UCSD-AML1 (cell line): ENCODE results near the gene TMTC2.

ENCODE experiments used
- DNase-seq: peaks from one replicate; lab custom pipeline; 2025; ENCODE audit not compliant: unreplicated experiment; lab: John Stamatoyannopoulos, UW

The TMTC2 gene

GRCh38 chr12:82682326-82682725 lies 4.4 kb upstream of the TMTC2 start:
- DNase-seq = no peak

DNA sequence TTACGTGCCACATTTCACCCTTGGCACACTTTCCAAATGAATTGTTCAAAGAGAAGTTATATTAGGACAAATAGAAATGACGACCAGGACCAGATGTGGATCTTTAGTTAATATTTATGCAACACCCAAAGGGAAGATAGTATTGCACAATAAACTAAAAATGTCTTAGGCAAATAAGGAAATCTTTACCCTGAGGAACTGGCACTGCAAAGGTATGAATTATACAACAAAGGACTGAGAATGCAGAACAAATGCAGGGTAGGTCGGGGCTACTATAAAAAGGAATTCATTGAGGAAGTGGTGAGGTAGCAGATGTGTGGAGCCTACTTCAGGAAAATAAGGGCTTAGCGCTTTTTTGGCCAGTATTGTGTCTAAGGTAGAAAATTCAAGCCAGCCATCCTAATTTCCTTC lies 3.9 kb upstream of the TMTC2 start:
- no peak for DNase-seq

GRCh38 chr12:82685790-82686167 lies 927 bp upstream of the TMTC2 start:
- DNase-seq = peak; percentile 90

- DNase-seq = peak; percentile 40
Observed at GRCh38 chr12:82687021-82688011, 610 bp downstream of the TMTC2 start.

DNA sequence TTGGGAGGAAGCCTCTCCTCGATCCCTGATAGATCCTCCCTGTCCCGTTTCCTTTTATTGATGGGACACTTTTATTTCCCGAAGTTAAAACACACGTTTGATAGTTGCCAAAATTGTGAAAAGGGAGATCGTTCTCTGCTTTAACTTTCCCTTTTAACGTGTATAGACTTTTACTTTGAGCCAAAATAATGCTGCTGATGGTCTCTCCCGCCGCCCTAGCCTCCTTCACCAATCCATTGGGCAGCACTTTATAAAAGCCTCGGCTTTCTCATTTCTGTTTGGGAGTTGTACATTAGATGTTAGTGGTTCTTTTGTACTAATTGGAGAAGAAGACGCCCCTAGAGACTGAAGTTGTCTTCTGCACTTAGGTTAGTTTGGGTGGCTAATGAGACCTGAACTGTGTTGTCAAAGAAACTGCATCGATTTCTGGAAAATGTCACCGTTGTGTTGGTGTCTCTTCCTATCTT lies 1.4 kb downstream of the TMTC2 start:
- peak; percentile 2 for DNase-seq

DNA sequence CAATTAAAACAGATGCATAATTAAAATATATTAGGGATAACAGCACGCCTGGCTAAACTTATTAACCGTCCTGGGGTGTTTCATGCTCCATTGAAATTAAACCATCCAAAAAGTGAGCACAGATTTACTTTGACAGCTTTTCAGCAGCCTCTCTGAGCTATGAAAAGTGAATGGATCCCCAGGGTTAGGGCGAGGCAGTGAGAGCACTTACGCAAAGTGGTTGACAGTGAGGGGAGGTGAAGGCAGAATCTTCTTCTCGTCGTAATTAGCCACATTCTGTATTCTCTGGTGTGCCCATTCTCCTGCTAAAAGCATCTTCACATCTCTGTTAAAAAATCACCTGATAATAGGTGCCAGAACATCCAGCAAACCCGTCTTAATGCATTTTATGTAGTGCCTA lies 1.9 kb downstream of the TMTC2 start:
- no peak for DNase-seq

DNA sequence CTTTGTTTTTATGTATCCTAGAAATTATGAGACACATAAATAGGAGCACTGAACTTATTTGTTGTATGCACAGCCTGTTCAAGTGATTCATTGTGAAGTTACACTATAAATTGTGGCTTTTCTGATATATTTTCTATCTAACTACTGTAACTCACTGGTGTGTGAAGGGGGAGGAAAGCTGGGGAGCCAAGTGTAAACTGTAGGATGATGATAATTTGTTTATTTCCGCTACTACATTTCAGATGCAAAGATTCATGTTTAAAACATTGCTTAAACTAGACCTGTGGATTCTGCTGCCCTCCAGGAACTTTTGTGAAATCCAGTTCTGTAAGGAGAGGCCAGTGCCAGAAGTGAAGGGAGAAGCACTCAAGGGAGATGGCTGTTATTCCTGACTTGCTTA lies 3.3 kb downstream of the TMTC2 start:
- no peak for DNase-seq

DNA sequence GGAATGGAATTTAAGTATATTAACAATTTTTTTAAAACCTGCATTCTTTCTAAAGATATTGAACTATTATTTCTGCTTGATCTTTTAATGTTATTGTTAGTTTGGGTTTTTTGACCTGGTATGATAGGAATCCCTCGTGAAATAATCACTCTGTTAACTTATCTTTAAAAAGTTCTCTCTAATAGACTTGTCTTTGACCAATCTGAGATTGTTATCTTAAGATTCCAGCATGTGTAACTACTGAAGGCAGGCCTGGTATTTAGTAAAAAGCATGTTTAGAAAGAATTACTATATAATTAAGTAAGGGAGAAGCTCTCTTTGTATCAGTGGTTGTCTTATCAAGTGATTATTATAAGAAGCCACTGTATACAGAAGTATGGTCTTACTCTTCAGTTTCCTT lies 4.8 kb downstream of the TMTC2 start:
- DNase-seq = no peak

- no peak for DNase-seq
Observed at GRCh38 chr12:82694276-82694675, 7.6 kb downstream of the TMTC2 start.

DNA sequence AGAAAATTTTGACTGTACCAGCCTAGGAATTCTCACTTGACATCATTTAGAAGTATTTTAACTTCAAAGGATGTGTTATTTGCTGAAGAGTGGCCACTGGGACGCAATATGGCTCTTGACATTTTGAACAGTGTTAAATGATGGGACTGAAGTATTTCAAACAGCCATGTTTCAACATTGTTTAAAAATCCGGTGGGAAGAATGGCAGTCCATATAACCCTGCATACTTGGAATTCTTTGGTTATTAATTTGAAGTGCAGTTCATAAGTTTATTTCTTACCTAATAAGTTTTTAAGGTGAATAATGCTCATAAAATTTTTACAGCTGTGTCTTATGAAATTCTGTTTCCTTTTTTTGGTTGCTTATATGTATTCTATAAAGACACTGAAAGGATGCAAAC lies 8.3 kb downstream of the TMTC2 start:
- DNase-seq = no peak

- peak; percentile 2 for DNase-seq
Observed at GRCh38 chr12:82695531-82695930, 8.8 kb downstream of the TMTC2 start.

GRCh38 chr12:82696543-82696942 lies 9.8 kb downstream of the TMTC2 start:
- no peak for DNase-seq

GRCh38 chr12:82698708-82699564 lies 12.2 kb downstream of the TMTC2 start:
- DNase-seq = peak; percentile 3

- no peak for DNase-seq
Observed at GRCh38 chr12:82705774-82706173, 19.1 kb downstream of the TMTC2 start.

DNA sequence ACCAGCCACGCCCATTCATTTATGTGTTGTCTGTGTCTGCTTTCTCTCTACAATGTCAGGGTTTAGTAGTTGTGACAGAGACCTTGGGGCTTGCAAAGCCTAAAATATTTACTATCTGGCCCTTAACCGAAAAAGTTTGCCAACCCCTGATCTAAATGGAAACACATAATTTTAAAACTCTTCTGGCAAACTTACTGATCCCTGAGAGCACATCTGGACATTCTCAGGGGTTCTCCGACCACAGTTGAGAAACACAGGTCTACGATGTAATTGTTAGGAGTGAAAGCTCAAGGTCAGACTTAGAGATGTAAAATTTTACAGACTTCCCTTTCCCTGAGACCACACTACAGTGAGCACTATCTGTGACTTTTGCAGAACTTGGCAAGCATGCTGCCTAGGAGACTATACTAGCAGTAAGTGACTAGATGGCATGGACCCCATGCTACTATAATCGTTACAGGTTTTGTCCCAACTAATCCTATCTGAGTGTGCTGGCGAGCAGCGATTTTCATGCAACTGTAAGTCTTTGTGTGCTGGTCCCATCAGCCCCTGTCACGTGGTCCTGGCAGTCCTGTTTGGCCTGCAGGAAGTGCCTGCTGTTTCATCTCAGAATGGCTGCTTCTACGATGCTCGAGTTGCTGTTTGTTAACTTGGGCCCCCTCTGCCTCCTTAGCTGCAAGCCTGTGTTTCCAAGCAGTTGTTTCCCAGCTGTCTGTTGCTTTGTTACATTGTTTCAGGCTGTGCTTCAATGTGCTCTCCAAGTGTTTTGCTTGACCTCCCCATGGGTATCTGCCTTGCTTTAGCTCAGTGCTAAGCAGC lies 21.6 kb downstream of the TMTC2 start:
- peak; percentile 10 for DNase-seq

- DNase-seq = no peak
Observed at GRCh38 chr12:82709794-82710355, 23.2 kb downstream of the TMTC2 start.

GRCh38 chr12:82710741-82711140 lies 24.0 kb downstream of the TMTC2 start:
- DNase-seq = no peak

DNA sequence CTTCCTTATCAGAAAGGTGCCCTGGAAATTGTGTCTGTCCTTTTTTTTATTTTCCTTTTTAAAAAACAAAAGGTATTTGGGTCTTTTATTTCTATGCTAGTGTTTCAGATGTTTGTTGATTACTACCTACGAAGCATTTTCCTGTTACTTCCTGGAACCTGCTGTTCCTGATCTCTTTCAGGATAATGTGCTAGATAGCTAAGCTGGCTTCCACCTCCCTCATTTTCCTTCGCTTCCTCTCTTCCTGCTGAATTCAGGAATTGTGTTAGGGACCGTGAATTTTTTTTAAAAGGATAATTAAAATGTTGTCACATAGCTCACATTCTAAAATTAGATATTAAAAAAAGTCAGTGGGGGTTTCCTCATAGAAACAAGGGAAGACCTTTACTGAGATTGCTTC lies 27.7 kb downstream of the TMTC2 start:
- DNase-seq = no peak

- DNase-seq = no peak
Observed at GRCh38 chr12:82721726-82722125, 35.0 kb downstream of the TMTC2 start.

- DNase-seq = no peak
Observed at GRCh38 chr12:82723093-82723492, 36.4 kb downstream of the TMTC2 start.

- no peak for DNase-seq
Observed at GRCh38 chr12:82723891-82724290, 37.2 kb downstream of the TMTC2 start.
